WTC11 (cell line): ENCODE measurements around the gene KRT1. TPM values are rescaled to one million over a fixed set of nuclear protein-coding genes. Genes with fewer than 3 reads are reported as not detected.

ENCODE experiments used
- ATAC-seq: fragments of 200-7000 bp; cut with Tn5 transposase; 2 replicates; pipeline ENCODE4 v1.10.0; 2021; ENCODE audit warnings: mild to moderate bottlenecking, moderate library complexity
- CTCF ChIA-PET: fragments of 300-600 bp; sonication (Branson Sonifier 250); formaldehyde crosslinking; loops from one replicate; lab custom pipeline; 2021; ENCODE audit warnings: antibody characterized with exemption; lab: Charles Lee
- POLR2A ChIA-PET: fragments of 350-600 bp; sonication (Branson Sonifier 250); formaldehyde crosslinking; loops from one replicate; lab custom pipeline; 2021; ENCODE audit warnings: antibody characterized with exemption; lab: Charles Lee
- DNase-seq: peaks from one replicate; pipeline ENCODE4 v3.0.0; 2021; ENCODE audit warnings: low spot score
- H3K27ac Mint-ChIP-seq: 2 replicates; pipeline ENCODE4 v1.8.0; 2021; ENCODE audit warnings: mixed read lengths
- H3K27me3 Mint-ChIP-seq: 2 replicates; pipeline ENCODE4 v1.8.0; 2021; ENCODE audit warnings: low read depth, mild to moderate bottlenecking, moderate library complexity, mixed read lengths
- H3K36me3 Mint-ChIP-seq: 2 replicates; pipeline ENCODE4 v1.8.0; 2021; ENCODE audit warnings: mixed read lengths
- H3K4me1 Mint-ChIP-seq: 2 replicates; pipeline ENCODE4 v1.8.0; 2022; ENCODE audit warnings: mixed read lengths
- H3K4me3 Mint-ChIP-seq: 2 replicates; pipeline ENCODE4 v1.8.0; 2021; ENCODE audit warnings: mild to moderate bottlenecking, moderate library complexity, mixed read lengths
- H3K9me3 Mint-ChIP-seq: 2 replicates; pipeline ENCODE4 v1.8.0; 2021; ENCODE audit warnings: mixed read lengths
- AR ChIP-seq: fragments of 250-450 bp; sonication (Bioruptor Pico); IDR thresholded peaks from 2 replicates; pipeline ENCODE4 v1.9.0; 2021; ENCODE audit warnings: mild to moderate bottlenecking
- CBFB ChIP-seq: sonication (generic); formaldehyde crosslinking; IDR thresholded peaks from 2 replicates; pipeline ENCODE4 v1.8.1; 2022; ENCODE audit warnings: mild to moderate bottlenecking, low read depth, missing genetic modification reagents
- CREB1 ChIP-seq: sonication (generic); formaldehyde crosslinking; IDR thresholded peaks from 2 replicates; pipeline ENCODE4 v1.8.0; 2023; ENCODE audit warnings: mild to moderate bottlenecking, missing genetic modification reagents
- CTCF ChIP-seq: fragments of 200-600 bp; IDR thresholded peaks from 2 replicates; pipeline ENCODE4 v1.8.0; 2022; ENCODE audit warnings: antibody characterized with exemption
- E2F4 ChIP-seq: sonication (generic); formaldehyde crosslinking; IDR thresholded peaks from 2 replicates; pipeline ENCODE4 v1.8.1; 2022; ENCODE audit warnings: low read depth, mild to moderate bottlenecking, moderate library complexity, missing genetic modification reagents, borderline replicate concordance
- E2F5 ChIP-seq: sonication (generic); formaldehyde crosslinking; IDR thresholded peaks from 2 replicates; pipeline ENCODE4 v1.8.1; 2022; ENCODE audit warnings: mild to moderate bottlenecking, moderate library complexity, missing genetic modification reagents
- ELF4 ChIP-seq: sonication (generic); formaldehyde crosslinking; IDR thresholded peaks from 2 replicates; pipeline ENCODE4 v1.8.1; 2022; ENCODE audit warnings: low read depth, mild to moderate bottlenecking, moderate library complexity, missing genetic modification reagents
- ERG ChIP-seq: fragments of 250-450 bp; sonication (Bioruptor Pico); IDR thresholded peaks from 2 replicates; pipeline ENCODE4 v1.8.0; 2021; ENCODE audit warnings: mild to moderate bottlenecking
- FOXJ3 ChIP-seq: sonication (generic); formaldehyde crosslinking; IDR thresholded peaks from 2 replicates; pipeline ENCODE4 v1.9.0; 2021; ENCODE audit warnings: missing genetic modification reagents, mild to moderate bottlenecking, borderline replicate concordance
- NFATC4 ChIP-seq: fragments of 250-450 bp; sonication (Bioruptor Pico); IDR thresholded peaks from 2 replicates; pipeline ENCODE4 v1.9.0; 2021; ENCODE audit warnings: mild to moderate bottlenecking
- PREB ChIP-seq: sonication (generic); formaldehyde crosslinking; IDR thresholded peaks from 2 replicates; pipeline ENCODE4 v1.8.1; 2022; ENCODE audit warnings: mild to moderate bottlenecking, missing genetic modification reagents, moderate library complexity, borderline replicate concordance
- SMAD4 ChIP-seq: sonication (generic); formaldehyde crosslinking; IDR thresholded peaks from 2 replicates; pipeline ENCODE4 v1.8.0; 2022; ENCODE audit warnings: mild to moderate bottlenecking, missing genetic modification reagents
- SP1 ChIP-seq: sonication (generic); formaldehyde crosslinking; conservative IDR thresholded peaks from 2 replicates; pipeline ENCODE4 v1.8.1; 2022; ENCODE audit warnings: missing genetic modification reagents
- USF1 ChIP-seq: sonication (generic); formaldehyde crosslinking; IDR thresholded peaks from 2 replicates; pipeline ENCODE4 v1.8.0; 2022; ENCODE audit warnings: mild to moderate bottlenecking, missing genetic modification reagents
- ZBTB21 ChIP-seq: sonication (generic); formaldehyde crosslinking; IDR thresholded peaks from 2 replicates; pipeline ENCODE4 v1.8.1; 2023; ENCODE audit warnings: mild to moderate bottlenecking, missing genetic modification reagents, borderline replicate concordance
- ZNF121 ChIP-seq: sonication (generic); formaldehyde crosslinking; IDR thresholded peaks from 2 replicates; pipeline ENCODE4 v1.8.0; 2023; ENCODE audit warnings: missing genetic modification reagents
- ZNF317 ChIP-seq: sonication (generic); formaldehyde crosslinking; IDR thresholded peaks from 2 replicates; pipeline ENCODE4 v1.8.1; 2023; ENCODE audit warnings: low read depth, mild to moderate bottlenecking, moderate library complexity, missing genetic modification reagents, borderline replicate concordance
- ZNF532 ChIP-seq: fragments of 250-450 bp; sonication (Bioruptor Pico); IDR thresholded peaks from 2 replicates; pipeline ENCODE4 v1.9.0; 2021; ENCODE audit warnings: mild to moderate bottlenecking, borderline replicate concordance
- ZNF671 ChIP-seq: fragments of 250-450 bp; sonication (Bioruptor Pico); IDR thresholded peaks from 2 replicates; pipeline ENCODE4 v1.8.0; 2021; ENCODE audit warnings: mild to moderate bottlenecking
- total RNA-seq: library from RNA; stranded (reverse); gene quantifications from 3 replicates; pipeline ENCODE4 v1.2.3, GENCODE V29; 2021

The KRT1 gene
- total RNA-seq, 1 experiment from 2014 or later, result not detected

GRCh38 chr12:52703878-52704277, 23.7 kb upstream of the KRT1 start (continued):
- TF ChIP-seq FOXJ3 (CRISPR knock-in tag), result no peak
- TF ChIP-seq ZNF121, result no peak
- TF ChIP-seq USF1 (CRISPR knock-in tag), result no peak
- no peak for TF ChIP-seq CREB1 (CRISPR knock-in tag)
- no peak for TF ChIP-seq AR (CRISPR knock-in tag)
- no peak for TF ChIP-seq NFATC4 (CRISPR knock-in tag)
- TF ChIP-seq, all 79 proteins: peak for 0

- H3K9me3 Mint-ChIP-seq, result no peaks in the 10 kb centered on the region
- peaks cover 5% of the 10 kb centered on the region; the same call in 1 of the 2 replicates for H3K4me1 Mint-ChIP-seq
- H3K36me3 Mint-ChIP-seq, result no peaks in the 10 kb centered on the region
- no peak within 1 kb of the TSS for H3K27ac Mint-ChIP-seq
- CTCF ChIA-PET, result interaction anchor here (0.8 kb wide), 1 partner anchor 490 kb away, joined by 4 read pairs; no protein-coding TSS in a partner anchor
- DNase-seq (no peak), ATAC-seq (no peak)
- no peak within 1 kb of the TSS for H3K4me3 Mint-ChIP-seq
- H3K27me3 Mint-ChIP-seq, result peaks cover 8% of the 10 kb centered on the region
- POLR2A ChIA-PET, result no interaction called here
- TF ChIP-seq E2F4 (CRISPR knock-in tag) (no peak), SMAD4 (no peak), PREB (CRISPR knock-in tag) (no peak), AR (CRISPR knock-in tag) (no peak), ZNF532 (no peak), ERG (CRISPR knock-in tag) (no peak), ELF4 (no peak), CTCF (no peak), ZNF671 (CRISPR knock-in tag) (no peak), SP1 (CRISPR knock-in tag) (no peak), ZNF317 (CRISPR knock-in tag) (no peak), ZBTB21 (CRISPR knock-in tag) (no peak), CBFB (CRISPR knock-in tag) (no peak), E2F5 (CRISPR knock-in tag) (no peak)
These were observed 23.2 kb upstream of the KRT1 start, which contains the start of gene KRT77 for GRCh38 chr12:52703424-52703823. TSS of gene KRT77 (minus strand) at chr12:52703524. CDS start at chr12:52703434, 90 bp downstream.
